A673 (cell line): ENCODE results near the gene POLR3K. TPM values are rescaled to one million over a fixed set of nuclear protein-coding genes. Genes with fewer than 3 reads are reported as not detected.
"Not testable (repeated sequence)": the region's sequence is repeated elsewhere in the genome, so short reads cannot be mapped to it uniquely, and the experiment has no call there.

Experiments
- BruUV-seq: library from RNA; stranded (reverse); fragments of 400-500 nt; replicated peaks from 2 replicates; lab custom pipeline; 2021; lab: Mats Ljungman, UMichigan
- CTCF ChIA-PET: fragments of 300-600 bp; sonication (Branson Sonifier 250); formaldehyde crosslinking; loops from one replicate; lab custom pipeline; 2022; ENCODE audit warnings: antibody characterized with exemption; lab: Charles Lee
- POLR2A ChIA-PET: fragments of 300-600 bp; sonication (Branson Sonifier 250); formaldehyde crosslinking; loops from one replicate; lab custom pipeline; 2022; ENCODE audit warnings: antibody characterized with exemption; ENCODE audit not compliant: low non-redundant PET; lab: Charles Lee
- DNase-seq: peaks from one replicate; pipeline ENCODE4 v3.0.0-alpha.2; 2015; ENCODE audit warnings: low spot score
- H3K27ac ChIP-seq: fragments of 200-600 bp; sonication (generic); 2 replicates; pipeline ENCODE4 v1.5.1; 2016; ENCODE audit warnings: mixed run types, low read depth, mild to moderate bottlenecking, mixed read lengths, antibody characterized with exemption, low read length; ENCODE audit not compliant: poor library complexity, severe bottlenecking
- H3K27me3 ChIP-seq: fragments of 200-600 bp; sonication (generic); replicated peaks from 2 replicates; pipeline ENCODE4 v1.6.1; 2017; ENCODE audit warnings: mixed run types, low read depth, mild to moderate bottlenecking, mixed read lengths, antibody characterized with exemption, low read length; ENCODE audit not compliant: insufficient read depth, poor library complexity
- H3K36me3 ChIP-seq: fragments of 200-600 bp; sonication (generic); 2 replicates; pipeline ENCODE4 v1.6.1; 2016; ENCODE audit warnings: mixed run types, mild to moderate bottlenecking, mixed read lengths, antibody characterized with exemption, low read length; ENCODE audit not compliant: insufficient read depth, poor library complexity, severe bottlenecking
- H3K4me1 ChIP-seq: fragments of 200-600 bp; sonication (generic); 2 replicates; pipeline ENCODE4 v1.6.1; 2017; ENCODE audit warnings: mixed run types, mild to moderate bottlenecking, mixed read lengths, antibody characterized with exemption, low read length; ENCODE audit not compliant: insufficient read depth, poor library complexity, severe bottlenecking
- H3K4me3 ChIP-seq: fragments of 200-600 bp; sonication (generic); 2 replicates; pipeline ENCODE4 v1.5.1; 2016; ENCODE audit warnings: low read depth, mixed run types, mild to moderate bottlenecking, mixed read lengths, low read length; ENCODE audit not compliant: poor library complexity, severe bottlenecking
- H3K9me3 ChIP-seq: fragments of 200-600 bp; sonication (generic); 2 replicates; pipeline ENCODE4 v1.6.1; 2016; ENCODE audit warnings: mixed run types, low read depth, mild to moderate bottlenecking, mixed read lengths, antibody characterized with exemption, low read length; ENCODE audit not compliant: poor library complexity, severe bottlenecking
- EZH2 ChIP-seq: fragments of 200-600 bp; sonication (generic); IDR thresholded peaks from 2 replicates; pipeline ENCODE4 v1.6.1; 2017; ENCODE audit warnings: borderline replicate concordance, low read depth, mild to moderate bottlenecking, mixed read lengths, antibody characterized with exemption, low read length; ENCODE audit not compliant: poor library complexity, severe bottlenecking
- intact Hi-C: fragments of 100-400 bp; cut with micrococcal nuclease; formaldehyde crosslinking; loops from one replicate; pipeline ENCODE4 v1.10.0; 2022; ENCODE audit not compliant: unreplicated experiment
- total RNA-seq: library from RNA; stranded (reverse); gene quantifications from 2 replicates; pipeline ENCODE4 v1.2.3, GENCODE V29; 2021
- TF ChIP-seq, protein P1 (sequence below): fragments of 300-800, 200-600 bp; sonication (generic); conservative IDR thresholded peaks from 2 replicates; pipeline ENCODE4 v1.5.1; 2017; ENCODE audit warnings: low read depth, mild to moderate bottlenecking, antibody characterized with exemption, low read length, moderate library complexity, mixed read lengths

POLR3K gene
- total RNA-seq, 1 experiment from 2014 or later, result 48.5 TPM

DNA sequence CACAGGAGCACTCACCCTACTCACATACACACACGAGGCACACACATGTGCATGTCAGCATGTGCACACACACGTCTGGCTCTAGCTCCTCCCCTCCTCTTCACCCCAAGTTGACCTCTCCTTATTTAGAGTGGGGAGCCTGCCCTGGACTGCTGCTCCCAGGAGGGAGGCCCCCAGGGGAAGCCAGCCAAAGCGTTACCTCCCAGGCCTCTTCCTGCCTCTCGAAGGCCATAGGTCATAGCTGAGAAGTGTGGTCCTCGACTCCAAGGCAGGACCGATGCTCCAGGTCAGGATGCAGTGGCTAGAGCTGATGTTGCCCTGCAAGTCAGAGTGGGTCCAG is 18.8 kb downstream of the POLR3K start:
- ChIA-PET POLR2A (no interaction called here), CTCF (no interaction called here)
- no peak for DNase-seq
- H3K4me1 ChIP-seq, result no peaks in the 10 kb centered on the region
- intact Hi-C loops, result no loop called here
- TF ChIP-seq, protein P1, sequence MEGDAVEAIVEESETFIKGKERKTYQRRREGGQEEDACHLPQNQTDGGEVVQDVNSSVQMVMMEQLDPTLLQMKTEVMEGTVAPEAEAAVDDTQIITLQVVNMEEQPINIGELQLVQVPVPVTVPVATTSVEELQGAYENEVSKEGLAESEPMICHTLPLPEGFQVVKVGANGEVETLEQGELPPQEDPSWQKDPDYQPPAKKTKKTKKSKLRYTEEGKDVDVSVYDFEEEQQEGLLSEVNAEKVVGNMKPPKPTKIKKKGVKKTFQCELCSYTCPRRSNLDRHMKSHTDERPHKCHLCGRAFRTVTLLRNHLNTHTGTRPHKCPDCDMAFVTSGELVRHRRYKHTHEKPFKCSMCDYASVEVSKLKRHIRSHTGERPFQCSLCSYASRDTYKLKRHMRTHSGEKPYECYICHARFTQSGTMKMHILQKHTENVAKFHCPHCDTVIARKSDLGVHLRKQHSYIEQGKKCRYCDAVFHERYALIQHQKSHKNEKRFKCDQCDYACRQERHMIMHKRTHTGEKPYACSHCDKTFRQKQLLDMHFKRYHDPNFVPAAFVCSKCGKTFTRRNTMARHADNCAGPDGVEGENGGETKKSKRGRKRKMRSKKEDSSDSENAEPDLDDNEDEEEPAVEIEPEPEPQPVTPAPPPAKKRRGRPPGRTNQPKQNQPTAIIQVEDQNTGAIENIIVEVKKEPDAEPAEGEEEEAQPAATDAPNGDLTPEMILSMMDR, result no peak
- no peak for TF ChIP-seq EZH2
- no peak overlapping the region for H3K27ac ChIP-seq
- BruUV-seq, result no TSS peak
- no peaks in the 10 kb centered on the region for H3K36me3 ChIP-seq
- H3K4me3 ChIP-seq, result no peak overlapping the region
- H3K27me3 ChIP-seq, result no peaks in the 10 kb centered on the region
- H3K9me3 ChIP-seq, result no peaks in the 10 kb centered on the region

DNA sequence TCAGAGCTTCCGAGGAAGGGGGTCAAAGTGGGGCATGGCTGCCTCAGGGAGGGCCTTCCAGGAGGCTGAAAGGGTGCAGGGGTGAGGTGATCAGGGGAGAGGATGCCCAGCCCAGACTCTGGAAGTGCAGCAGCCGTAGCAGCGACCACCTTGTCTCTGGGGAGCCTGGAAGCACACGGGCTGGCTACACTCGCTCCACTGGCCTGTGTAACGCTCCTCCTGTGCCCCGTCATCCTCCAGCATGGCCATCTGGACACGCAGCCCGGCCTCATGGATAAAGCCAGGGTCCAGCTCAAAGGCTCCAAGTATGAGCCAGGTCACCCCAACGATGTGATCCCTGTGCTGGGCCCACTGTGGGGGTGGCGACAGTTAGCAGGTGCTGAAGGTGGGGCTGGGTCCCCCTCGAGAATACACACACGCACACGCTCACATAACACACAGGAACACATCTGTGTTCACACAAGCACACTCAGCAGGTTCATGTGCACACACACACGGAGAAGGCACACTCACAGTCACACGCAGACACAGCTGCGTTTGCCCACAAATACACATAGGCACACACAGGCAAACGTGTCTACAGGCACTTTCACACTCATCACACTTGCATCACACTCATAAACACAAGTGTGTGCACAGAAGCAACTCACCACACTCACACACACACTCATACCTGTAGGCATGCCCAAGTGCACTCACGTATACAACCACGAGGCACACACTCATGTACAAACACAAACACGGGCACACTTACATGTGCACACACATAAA is 19.3 kb downstream of the POLR3K start:
- H3K4me3 ChIP-seq, result no peak overlapping the region
- no TSS peak for BruUV-seq
- POLR2A ChIA-PET, result no interaction called here

DNA sequence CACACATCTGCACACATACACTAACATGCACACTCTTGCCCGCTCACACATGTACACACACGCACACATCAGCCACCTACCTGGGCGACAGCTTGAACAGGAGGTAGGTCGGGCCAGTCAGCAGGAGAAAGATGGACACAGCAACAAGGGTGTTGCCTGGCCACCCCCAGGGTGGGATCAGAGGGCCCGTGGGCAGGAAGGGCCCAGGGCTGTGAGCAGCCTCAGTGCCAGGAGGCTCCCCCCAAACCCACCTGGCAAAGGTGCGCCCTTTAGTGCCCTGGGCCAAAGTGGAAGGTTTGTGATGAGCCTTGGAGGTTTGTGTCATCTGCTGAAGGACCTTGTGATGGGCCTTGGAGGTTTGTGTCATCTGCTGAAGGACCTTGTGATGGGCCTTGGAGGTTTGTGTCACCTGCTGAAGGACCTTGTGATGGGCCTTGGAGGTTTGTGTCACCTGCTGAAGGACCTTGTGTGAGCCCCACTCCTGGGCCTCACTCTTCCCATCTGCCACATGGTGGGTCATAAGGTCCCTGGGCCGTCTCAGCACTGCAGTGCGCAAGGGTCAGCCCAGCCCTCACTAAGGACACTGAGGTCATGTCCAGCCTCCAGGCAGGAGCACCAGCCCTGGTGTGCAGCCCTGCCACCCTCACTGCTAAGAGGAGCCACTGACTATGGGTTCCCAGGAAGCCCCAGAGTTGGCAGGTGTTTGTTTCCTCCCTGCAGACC is 20.1 kb downstream of the POLR3K start:
- H3K27ac ChIP-seq, CTCF ChIA-PET, BruUV-seq, H3K9me3 ChIP-seq, DNase-seq, H3K4me3 ChIP-seq, H3K4me1 ChIP-seq, POLR2A ChIA-PET, intact Hi-C loops, H3K36me3 ChIP-seq, H3K27me3 ChIP-seq: not testable (repeated sequence)

More for the DNA sequence above, 19.3 kb downstream of the POLR3K start:
- DNase-seq, result no peak
- intact Hi-C loops, result no loop called here
- no peaks in the 10 kb centered on the region for H3K9me3 ChIP-seq
- CTCF ChIA-PET, result no interaction called here
- H3K4me1 ChIP-seq, result no peaks in the 10 kb centered on the region
- no peaks in the 10 kb centered on the region for H3K27me3 ChIP-seq
- no peaks in the 10 kb centered on the region for H3K36me3 ChIP-seq
- TF ChIP-seq EZH2, result no peak
- TF ChIP-seq, protein P1, result no peak
- H3K27ac ChIP-seq, result no peak overlapping the region

DNA sequence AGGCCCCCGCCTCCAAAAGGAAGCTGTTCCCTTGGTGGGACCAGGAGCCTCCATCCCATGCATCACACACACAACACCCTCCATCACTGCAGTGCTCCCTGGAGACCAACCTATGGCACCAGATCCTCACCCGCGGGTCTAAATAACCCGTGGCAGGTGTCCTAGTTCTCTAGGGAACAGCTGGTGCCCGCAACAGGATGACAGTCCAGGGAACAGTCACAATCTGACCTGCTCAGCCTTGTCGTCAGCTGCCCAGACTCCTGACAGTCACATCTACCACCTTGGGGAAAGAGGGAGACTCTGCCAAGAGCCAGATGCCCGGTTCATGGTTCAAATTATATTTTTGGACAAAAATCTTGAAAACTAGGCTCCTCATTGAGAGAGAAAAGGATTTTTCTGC is 22.8 kb downstream of the POLR3K start:
- H3K36me3 ChIP-seq, CTCF ChIA-PET, H3K27ac ChIP-seq, H3K4me3 ChIP-seq, H3K27me3 ChIP-seq, H3K4me1 ChIP-seq, BruUV-seq, H3K9me3 ChIP-seq, intact Hi-C loops, DNase-seq, POLR2A ChIA-PET: not testable (repeated sequence)

DNA sequence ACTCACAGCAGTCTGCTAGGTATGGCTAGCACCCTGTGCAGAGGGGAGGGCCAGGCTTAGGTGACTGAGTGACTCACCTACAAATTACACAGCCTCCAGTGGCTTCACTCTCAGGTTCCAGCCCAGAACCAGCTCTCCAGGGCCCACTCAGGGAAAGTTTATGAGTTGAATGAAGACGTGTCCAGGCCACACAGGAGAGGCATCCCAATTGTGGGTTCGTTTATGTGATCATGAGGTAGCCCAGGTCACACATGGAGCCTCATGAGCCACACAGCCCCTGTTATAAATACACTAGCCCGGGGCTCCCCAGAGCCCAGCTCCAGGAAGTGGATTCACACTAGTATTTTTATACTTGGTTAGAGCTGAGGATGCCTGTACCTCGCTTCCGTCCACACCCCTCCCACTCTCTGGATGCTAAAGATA is 27.5 kb downstream of the POLR3K start:
- BruUV-seq, H3K4me1 ChIP-seq, H3K27ac ChIP-seq, H3K4me3 ChIP-seq, H3K9me3 ChIP-seq, POLR2A ChIA-PET, H3K27me3 ChIP-seq, intact Hi-C loops, H3K36me3 ChIP-seq, DNase-seq, CTCF ChIA-PET: not testable (repeated sequence)

DNA sequence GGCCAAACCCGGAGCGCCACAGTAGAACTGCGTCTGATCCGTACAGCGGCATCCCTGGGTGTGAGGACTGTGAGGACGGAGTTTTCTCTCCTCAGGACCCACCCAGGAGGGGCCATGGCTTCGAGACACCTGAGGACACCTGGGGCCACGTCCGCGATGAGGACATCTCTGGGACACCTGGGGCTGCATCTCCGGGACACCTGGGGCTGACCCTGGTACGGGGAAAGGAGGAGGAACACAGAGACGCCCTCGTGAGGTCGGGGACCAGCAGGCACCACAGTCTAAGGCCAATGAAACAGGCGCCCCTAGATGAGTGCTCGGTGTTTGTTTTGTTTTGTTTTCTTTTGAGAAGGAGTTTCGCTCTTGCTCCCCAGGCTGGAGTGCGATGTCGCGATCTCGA is 29.3 kb downstream of the POLR3K start:
- CTCF ChIA-PET, result interaction anchor here (0.6 kb wide), 1 partner anchor 67 kb away, joined by 14 read pairs; no protein-coding TSS in a partner anchor
- H3K27ac ChIP-seq, H3K4me3 ChIP-seq, BruUV-seq, intact Hi-C loops, H3K27me3 ChIP-seq, H3K4me1 ChIP-seq, H3K9me3 ChIP-seq, H3K36me3 ChIP-seq, DNase-seq: not testable (repeated sequence)
- POLR2A ChIA-PET, result interaction anchor here (0.6 kb wide), 1 partner anchor 42 kb away, joined by 20 read pairs; no protein-coding TSS in a partner anchor
